ENCODE results near the gene CFAP299. TPM values are rescaled to one million over a fixed set of nuclear protein-coding genes. Genes with fewer than 3 reads are reported as not detected.

The CFAP299 gene
- total and polyA plus RNA-seq, 2 of the 8 experiments (the other 6 are each of a cell fraction or from before 2014, with no cell fraction given), result not detected

DNA sequence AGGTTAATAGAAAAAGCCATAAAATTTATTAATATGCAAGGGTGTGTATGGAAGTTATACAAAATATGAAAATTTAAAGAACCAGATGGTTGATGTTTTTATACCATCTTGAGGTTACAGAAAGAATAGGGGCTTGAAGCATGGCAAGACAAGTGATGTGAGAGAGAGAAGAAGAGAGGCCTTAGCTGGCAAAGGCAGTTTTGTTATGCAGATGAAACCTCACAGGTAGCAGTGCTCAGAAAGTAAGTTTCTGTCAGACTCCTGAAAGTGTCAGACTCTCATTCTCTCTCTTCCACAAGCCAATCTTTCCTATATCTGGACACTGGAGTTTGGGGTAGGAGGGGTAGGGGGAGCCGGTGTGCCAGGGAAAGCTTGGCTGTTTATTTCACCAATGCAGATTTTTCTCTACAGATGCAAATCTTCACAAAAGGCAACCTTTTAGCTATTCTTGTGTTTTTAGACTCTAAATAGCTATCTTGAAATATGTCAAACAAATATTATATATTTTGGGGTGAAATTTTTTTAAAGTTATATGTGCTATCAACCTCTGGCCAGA lies 124.5 kb downstream of the CFAP299 start (continued):
- no peak for TF ChIP-seq GTF2F1 (IDR thresholded peaks at IDR 0.05; ENCODE audit: borderline replicate concordance, low read depth, low read length)
- no peak for TF ChIP-seq HDAC6 (IDR thresholded peaks at IDR 0.05; ENCODE audit: low read depth, low read length)
- TF ChIP-seq JUN (IDR thresholded peaks at IDR 0.05; ENCODE audit: low read depth, low read length), result no peak
- no peak for TF ChIP-seq TAF7 (optimal IDR thresholded peaks at IDR 0.05; ENCODE audit: borderline replicate concordance, low read depth, low read length)
- no peak for TF ChIP-seq BRCA1 (IDR thresholded peaks at IDR 0.05; ENCODE audit: low read depth, low read length)
- no peak for TF ChIP-seq EZH2 (IDR thresholded peaks at IDR 0.05; ENCODE audit: low read depth, low read length, severe bottlenecking)
- TF ChIP-seq ATF2 (IDR thresholded peaks at IDR 0.05; ENCODE audit: low read length), result no peak
- TF ChIP-seq CEBPB (IDR thresholded peaks at IDR 0.05; ENCODE audit: low read depth, low read length), result no peak
